Activated CD4-positive, alpha-beta T cell treated with anti-CD3 and anti-CD28 coated beads for 48 hours (primary cell): ENCODE results near the gene CLMP.

Source experiments
- DNase-seq: peaks from one replicate; pipeline ENCODE4 v3.0.0-alpha.2; 2020

CLMP gene

GRCh38 chr11:123195188-123196059 lies at the start of gene CLMP:
Gene CLMP (minus strand): TSS chr11:123195248. CDS start chr11:123194940, 308 bp downstream.
- peak; percentile 20 for DNase-seq

- DNase-seq: no peak
Observed at GRCh38 chr11:123241874-123242543, 47.0 kb upstream of the CLMP start.

- no peak for DNase-seq
Observed at GRCh38 chr11:123241294-123241693, 46.2 kb upstream of the CLMP start.

- DNase-seq: no peak
Observed at GRCh38 chr11:123239191-123240150, 44.4 kb upstream of the CLMP start.

GRCh38 chr11:123238297-123238696 lies 43.2 kb upstream of the CLMP start:
- no peak for DNase-seq

GRCh38 chr11:123236879-123237278 lies 41.8 kb upstream of the CLMP start:
- DNase-seq: no peak

GRCh38 chr11:123235656-123236261 lies 40.7 kb upstream of the CLMP start:
- DNase-seq: no peak

GRCh38 chr11:123235117-123235655 lies 40.1 kb upstream of the CLMP start:
- DNase-seq: peak; percentile 73

GRCh38 chr11:123233975-123234334 lies 38.9 kb upstream of the CLMP start:
- DNase-seq: no peak

GRCh38 chr11:123233280-123233974 lies 38.4 kb upstream of the CLMP start:
- no peak for DNase-seq

GRCh38 chr11:123231777-123232176 lies 36.7 kb upstream of the CLMP start:
- DNase-seq: no peak

- DNase-seq: no peak
Observed at GRCh38 chr11:123231256-123231655, 36.2 kb upstream of the CLMP start.

GRCh38 chr11:123230346-123230745 lies 35.3 kb upstream of the CLMP start:
- DNase-seq: no peak

- no peak for DNase-seq
Observed at GRCh38 chr11:123228496-123229163, 33.6 kb upstream of the CLMP start.

GRCh38 chr11:123227763-123228495 lies 32.9 kb upstream of the CLMP start:
- no peak for DNase-seq

- no peak for DNase-seq
Observed at GRCh38 chr11:123221584-123221983, 26.5 kb upstream of the CLMP start.

- DNase-seq: no peak
Observed at GRCh38 chr11:123221096-123221561, 26.1 kb upstream of the CLMP start.

GRCh38 chr11:123219066-123219690 lies 24.1 kb upstream of the CLMP start:
- no peak for DNase-seq

- DNase-seq: no peak
Observed at GRCh38 chr11:123218451-123218850, 23.4 kb upstream of the CLMP start.

- DNase-seq: no peak
Observed at GRCh38 chr11:123217897-123218296, 22.8 kb upstream of the CLMP start.
